GM12872 (cell line): ENCODE data around the gene CHST1.

Source experiments
- CTCF ChIP-seq: IDR thresholded peaks from 3 replicates; pipeline ENCODE4 v1.5.1; 2011; ENCODE audit warnings: low read depth, mild to moderate bottlenecking, low read length, moderate library complexity; ENCODE audit not compliant: insufficient read depth

The CHST1 gene

GRCh38 chr11:45661439-45662055 is 3.9 kb downstream of the CHST1 start:
- TF ChIP-seq CTCF: no peak

- TF ChIP-seq CTCF: no peak
These were observed 4.5 kb downstream of the CHST1 start for GRCh38 chr11:45660729-45661438.

- no peak for TF ChIP-seq CTCF
These were observed 5.6 kb downstream of the CHST1 start for GRCh38 chr11:45659818-45660160.

GRCh38 chr11:45659031-45659817 is 6.2 kb downstream of the CHST1 start:
- no peak for TF ChIP-seq CTCF

GRCh38 chr11:45658292-45658991 is 7.0 kb downstream of the CHST1 start:
- no peak for TF ChIP-seq CTCF

GRCh38 chr11:45657496-45658260 is 7.7 kb downstream of the CHST1 start:
- TF ChIP-seq CTCF: no peak
